ENCODE data around the gene GAS5. TPM values are rescaled to one million over a fixed set of nuclear protein-coding genes. Genes with fewer than 3 reads are reported as not detected.
"Not testable (repeated sequence)": the region's sequence is repeated elsewhere in the genome, so short reads cannot be mapped to it uniquely, and the experiment has no call there.

The GAS5 gene
- total RNA-seq, 2 experiments from 2014 or later, result 1,367 to 1,374 TPM

DNA sequence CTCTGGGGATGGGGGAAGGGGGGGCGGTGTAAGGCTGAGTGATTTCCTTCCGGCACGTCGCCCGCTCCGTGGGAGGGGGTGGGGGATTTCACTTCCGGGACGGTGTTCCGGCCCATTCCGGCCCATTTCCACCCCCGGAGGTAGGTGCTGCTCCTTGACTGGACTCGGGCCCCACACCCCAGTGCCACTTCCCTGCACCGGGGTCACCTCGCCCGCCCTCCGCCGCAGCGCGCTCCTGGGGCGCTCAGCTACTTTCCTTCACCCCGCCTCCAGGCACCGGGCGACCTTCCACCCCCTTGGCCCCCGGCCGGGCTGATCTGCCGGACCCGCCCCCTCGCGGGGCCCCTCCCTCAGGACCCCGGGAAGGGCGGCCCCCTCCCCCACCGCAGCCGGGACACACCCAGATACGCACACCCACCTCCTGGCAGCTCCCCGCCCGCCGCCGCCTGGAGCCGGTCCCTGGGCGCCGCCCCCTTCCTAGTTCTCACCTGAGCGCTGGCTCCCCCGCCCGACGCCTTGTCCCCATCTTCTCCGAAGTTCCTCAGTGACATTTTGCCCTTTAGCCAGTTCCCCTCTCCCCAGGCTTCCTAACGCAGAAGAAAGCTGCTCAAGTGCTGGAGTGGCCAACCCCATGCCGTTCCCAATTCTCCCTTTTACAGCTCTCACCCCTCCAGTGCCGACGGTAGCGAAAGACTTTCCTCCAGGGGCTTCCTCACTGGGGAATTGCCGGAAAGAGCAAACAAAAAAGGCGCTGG lies 654 bp upstream of the GAS5 start, which contains the start of gene ZBTB37:
Gene ZBTB37, plus strand, starts transcription at position 115 of the 755 bp plus-strand sequence. CDS start 1,846 bp downstream, outside the sequence.
- H3K27ac Mint-ChIP-seq, result peak within 1 kb of the TSS; percentile 98
- intact Hi-C loops (cut with micrococcal nuclease), result loop anchor here (1.0 to 5.0 kb wide), 14 partner anchors 44 to 1335 kb away; partner anchors contain the start of genes CACYBP, CENPL, DARS2 and KLHL20
- no peaks in the 10 kb centered on the region for H3K27me3 Mint-ChIP-seq (ENCODE audit: low read depth)
- peaks cover 60% of the 10 kb centered on the region for H3K36me3 Mint-ChIP-seq (ENCODE audit: low read depth)
- peaks cover 52% of the 10 kb centered on the region for H3K4me1 Mint-ChIP-seq (ENCODE audit: low read depth)
- H3K9me3 Mint-ChIP-seq, result no peaks in the 10 kb centered on the region
- CTCF ChIA-PET, result interaction anchor here (1.1 to 1.8 kb wide), 3 partner anchors 20 to 54 kb away, joined by 4 to 5 read pairs (median 5); no protein-coding TSS in a partner anchor
- peak within 1 kb of the TSS; percentile 94 for H3K4me3 Mint-ChIP-seq
- peak; percentile 96 for DNase-seq

- CTCF ChIA-PET, result no interaction called here
- H3K4me3 Mint-ChIP-seq, result peak overlapping the region; percentile 94
- H3K27me3 Mint-ChIP-seq (ENCODE audit: low read depth), result no peaks in the 10 kb centered on the region
- peak; percentile 34 for DNase-seq
- peaks cover 50% of the 10 kb centered on the region for H3K4me1 Mint-ChIP-seq (ENCODE audit: low read depth)
- H3K36me3 Mint-ChIP-seq (ENCODE audit: low read depth), result peaks cover 56% of the 10 kb centered on the region
- peak overlapping the region; percentile 98 for H3K27ac Mint-ChIP-seq
- no peaks in the 10 kb centered on the region for H3K9me3 Mint-ChIP-seq
- intact Hi-C loops (cut with micrococcal nuclease), result loop anchor here (5.0 kb wide), 2 partner anchors 205 to 995 kb away; no protein-coding TSS in a partner anchor
These were observed 542 bp downstream of the GAS5 start for GRCh38 chr1:173867141-173867752.

GRCh38 chr1:173866413-173867115 lies 1.2 kb downstream of the GAS5 start:
- Mint-ChIP-seq H3K4me3 (peak overlapping the region; percentile 94), H3K27ac (peak overlapping the region; percentile 98), H3K9me3 (no peaks in the 10 kb centered on the region), H3K4me1 (ENCODE audit: low read depth) (peaks cover 47% of the 10 kb centered on the region), H3K36me3 (ENCODE audit: low read depth) (peaks cover 55% of the 10 kb centered on the region), H3K27me3 (ENCODE audit: low read depth) (no peaks in the 10 kb centered on the region)
- no peak for DNase-seq
- CTCF ChIA-PET, result no interaction called here
- intact Hi-C loops (cut with micrococcal nuclease), result loop anchor here (5.0 kb wide), 2 partner anchors 206 to 994 kb away; no protein-coding TSS in a partner anchor

DNA sequence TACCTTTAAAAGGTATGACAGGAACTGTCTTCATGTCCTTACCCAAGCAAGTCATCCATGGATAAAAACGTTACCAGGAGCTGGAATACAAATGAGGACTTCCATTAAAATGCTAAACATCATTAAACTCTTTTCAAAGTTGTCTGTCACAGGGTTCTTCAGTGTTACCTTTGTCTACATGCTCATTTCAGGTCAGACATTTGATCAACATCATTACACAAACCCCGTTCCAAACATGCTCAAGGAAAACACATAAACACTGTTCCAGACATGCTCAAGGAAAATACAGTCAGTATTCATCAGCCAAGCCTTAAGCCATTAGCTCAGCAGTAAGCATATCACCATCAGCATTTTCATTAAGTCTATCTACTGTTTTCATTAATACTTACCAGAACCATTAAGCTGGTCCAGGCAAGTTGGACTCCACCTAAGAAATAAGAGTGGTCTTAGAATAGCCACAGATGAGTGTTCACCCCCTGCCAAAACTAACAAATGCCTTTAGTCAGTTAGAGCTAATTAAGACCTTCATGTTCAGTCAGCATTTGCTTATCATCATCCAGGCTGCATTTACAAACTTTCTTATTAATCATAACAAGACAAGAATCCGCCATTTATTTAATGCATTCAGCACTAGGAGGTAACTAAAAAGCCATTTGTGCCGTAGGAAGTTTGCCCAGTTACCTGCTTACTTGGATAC lies 2.2 kb downstream of the GAS5 start:
- peak overlapping the region; percentile 98 for H3K27ac Mint-ChIP-seq
- CTCF ChIA-PET, result no interaction called here
- H3K9me3 Mint-ChIP-seq, result no peaks in the 10 kb centered on the region
- peaks cover 48% of the 10 kb centered on the region for H3K36me3 Mint-ChIP-seq (ENCODE audit: low read depth)
- DNase-seq, result no peak
- H3K4me1 Mint-ChIP-seq (ENCODE audit: low read depth), result peaks cover 38% of the 10 kb centered on the region
- H3K4me3 Mint-ChIP-seq, result peak overlapping the region; percentile 94
- intact Hi-C loops (cut with micrococcal nuclease), result loop anchor here (5.0 kb wide), 2 partner anchors 207 to 993 kb away; no protein-coding TSS in a partner anchor
- no peaks in the 10 kb centered on the region for H3K27me3 Mint-ChIP-seq (ENCODE audit: low read depth)

DNA sequence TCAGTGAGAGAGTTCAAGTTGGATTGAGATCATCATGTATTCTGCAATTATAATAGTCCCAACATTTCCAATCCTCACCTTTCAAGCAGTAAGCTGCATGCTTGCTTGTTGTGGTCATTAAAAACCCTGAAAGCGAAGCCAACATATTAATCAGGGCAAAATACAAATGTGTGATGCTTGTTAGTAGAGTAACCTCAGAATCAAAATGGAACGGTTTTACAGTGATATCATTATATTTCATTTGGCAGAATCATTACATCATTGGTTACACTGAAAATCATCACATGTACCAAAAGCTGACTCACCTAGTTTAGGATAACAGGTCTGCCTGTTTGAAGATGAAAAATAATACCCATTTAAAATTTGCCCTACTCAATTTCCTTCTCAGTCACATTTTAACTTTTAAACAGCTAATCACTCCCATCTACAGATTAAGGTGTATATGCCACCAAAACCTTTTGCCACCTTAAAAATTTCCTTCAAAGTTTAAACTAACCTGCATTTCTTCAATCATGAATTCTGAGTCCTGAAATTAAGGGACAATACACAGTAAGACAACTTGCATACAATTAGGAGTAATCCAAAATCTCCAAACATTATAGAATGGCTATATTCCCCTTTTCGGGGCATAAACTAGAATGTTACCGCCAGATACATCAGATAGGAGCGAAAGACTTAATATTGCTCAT lies 3.5 kb downstream of the GAS5 start:
- H3K27me3 Mint-ChIP-seq (ENCODE audit: low read depth), result no peaks in the 10 kb centered on the region
- peaks cover 28% of the 10 kb centered on the region for H3K4me1 Mint-ChIP-seq (ENCODE audit: low read depth)
- no peaks in the 10 kb centered on the region for H3K9me3 Mint-ChIP-seq
- intact Hi-C loops (cut with micrococcal nuclease), result no loop called here
- H3K27ac Mint-ChIP-seq, result peak overlapping the region; percentile 98
- no peak for DNase-seq
- H3K4me3 Mint-ChIP-seq, result peak overlapping the region; percentile 94
- CTCF ChIA-PET, result interaction anchor here (1.1 to 1.2 kb wide), 2 partner anchors 40 to 435 kb away, joined by 3 to 4 read pairs; no protein-coding TSS in a partner anchor
- peaks cover 52% of the 10 kb centered on the region for H3K36me3 Mint-ChIP-seq (ENCODE audit: low read depth)

- Mint-ChIP-seq H3K27ac (peak overlapping the region; percentile 98), H3K27me3 (ENCODE audit: low read depth) (no peaks in the 10 kb centered on the region)
These were observed 4.3 kb downstream of the GAS5 start for GRCh38 chr1:173863224-173864161.

DNA sequence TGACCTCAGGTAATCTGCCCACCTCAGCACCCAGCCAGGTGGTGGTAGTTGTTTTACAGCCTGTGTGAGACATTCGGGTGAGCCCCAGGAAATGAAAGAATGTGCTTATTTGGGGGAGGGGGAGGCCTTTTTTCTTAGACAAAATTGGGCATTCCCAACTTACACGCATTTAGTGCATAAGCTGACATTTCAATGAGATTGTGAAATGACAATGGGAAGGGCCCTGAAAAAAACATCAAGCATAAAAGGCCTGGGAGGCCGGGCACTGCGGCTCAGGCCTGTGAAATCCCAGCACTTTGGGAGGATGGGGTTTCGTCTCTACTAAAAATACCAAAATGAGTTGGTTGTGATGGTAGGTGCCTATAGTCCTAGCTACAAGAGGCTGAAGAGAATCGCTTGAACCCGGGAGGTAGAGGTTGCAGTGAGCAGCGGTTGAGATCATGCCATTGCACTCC lies 5.0 kb downstream of the GAS5 start:
- DNase-seq, result no peak
- intact Hi-C loops (cut with micrococcal nuclease), result no loop called here
- H3K4me3 Mint-ChIP-seq, result no peak overlapping the region

More at GRCh38 chr1:173863224-173864161, 4.3 kb downstream of the GAS5 start:
- CTCF ChIA-PET, result interaction anchor here (1.1 to 1.2 kb wide), 2 partner anchors 40 to 434 kb away, joined by 3 to 4 read pairs; no protein-coding TSS in a partner anchor
- Mint-ChIP-seq H3K9me3 (no peaks in the 10 kb centered on the region), H3K36me3 (ENCODE audit: low read depth) (peaks cover 52% of the 10 kb centered on the region), H3K4me1 (ENCODE audit: low read depth) (peaks cover 22% of the 10 kb centered on the region), H3K4me3 (peak overlapping the region; percentile 94)
- intact Hi-C loops (cut with micrococcal nuclease), result no loop called here
- DNase-seq, result no peak

GRCh38 chr1:173862146-173862768 lies 5.5 kb downstream of the GAS5 start:
- intact Hi-C loops (cut with micrococcal nuclease); H3K9me3 Mint-ChIP-seq; H3K4me3 Mint-ChIP-seq; H3K27me3 Mint-ChIP-seq (ENCODE audit: low read depth); DNase-seq; CTCF ChIA-PET: not testable (repeated sequence)
- H3K27ac Mint-ChIP-seq, result peak overlapping the region; percentile 98
- H3K4me1 Mint-ChIP-seq (ENCODE audit: low read depth), result peaks cover 22% of the 10 kb centered on the region
- H3K36me3 Mint-ChIP-seq (ENCODE audit: low read depth), result peaks cover 49% of the 10 kb centered on the region

More for the DNA sequence above, 5.0 kb downstream of the GAS5 start:
- H3K9me3 Mint-ChIP-seq, result no peaks in the 10 kb centered on the region
- H3K4me1 Mint-ChIP-seq (ENCODE audit: low read depth), result peaks cover 22% of the 10 kb centered on the region
- CTCF ChIA-PET, result no interaction called here
- peak overlapping the region; percentile 98 for H3K27ac Mint-ChIP-seq
- H3K27me3 Mint-ChIP-seq (ENCODE audit: low read depth), result no peaks in the 10 kb centered on the region
- H3K36me3 Mint-ChIP-seq (ENCODE audit: low read depth), result peaks cover 51% of the 10 kb centered on the region

GRCh38 chr1:173861731-173862145 lies 6.1 kb downstream of the GAS5 start:
- CTCF ChIA-PET, result no interaction called here
- H3K27ac Mint-ChIP-seq, result peak overlapping the region; percentile 98
- no peak overlapping the region for H3K4me3 Mint-ChIP-seq
- peaks cover 44% of the 10 kb centered on the region for H3K36me3 Mint-ChIP-seq (ENCODE audit: low read depth)
- H3K27me3 Mint-ChIP-seq (ENCODE audit: low read depth), result no peaks in the 10 kb centered on the region
- peaks cover 22% of the 10 kb centered on the region for H3K4me1 Mint-ChIP-seq (ENCODE audit: low read depth)
- no peaks in the 10 kb centered on the region for H3K9me3 Mint-ChIP-seq
- DNase-seq, result no peak
- intact Hi-C loops (cut with micrococcal nuclease), result no loop called here

- intact Hi-C loops (cut with micrococcal nuclease), result no loop called here
- Mint-ChIP-seq H3K27ac (peak overlapping the region; percentile 46), H3K36me3 (ENCODE audit: low read depth) (peaks cover 37% of the 10 kb centered on the region), H3K27me3 (ENCODE audit: low read depth) (no peaks in the 10 kb centered on the region), H3K4me1 (ENCODE audit: low read depth) (peaks cover 14% of the 10 kb centered on the region), H3K9me3 (no peaks in the 10 kb centered on the region), H3K4me3 (no peak overlapping the region)
- CTCF ChIA-PET, result interaction anchor here (0.7 kb wide), 1 partner anchor 218 kb away, joined by 3 read pairs; no protein-coding TSS in a partner anchor
- no peak for DNase-seq
These were observed 7.7 kb downstream of the GAS5 start for GRCh38 chr1:173860065-173860464.

Data from activated naive CD4-positive, alpha-beta T cell treated with anti-CD3 and anti-CD28 coated beads for 36 hours (primary cell).